Fibroblast of skin of back (primary cell): ENCODE results near the gene GABRB3.

Experiments used
- DNase-seq: peaks from one replicate; pipeline ENCODE4 v3.0.0-alpha.2; 2013

GABRB3 gene

DNA sequence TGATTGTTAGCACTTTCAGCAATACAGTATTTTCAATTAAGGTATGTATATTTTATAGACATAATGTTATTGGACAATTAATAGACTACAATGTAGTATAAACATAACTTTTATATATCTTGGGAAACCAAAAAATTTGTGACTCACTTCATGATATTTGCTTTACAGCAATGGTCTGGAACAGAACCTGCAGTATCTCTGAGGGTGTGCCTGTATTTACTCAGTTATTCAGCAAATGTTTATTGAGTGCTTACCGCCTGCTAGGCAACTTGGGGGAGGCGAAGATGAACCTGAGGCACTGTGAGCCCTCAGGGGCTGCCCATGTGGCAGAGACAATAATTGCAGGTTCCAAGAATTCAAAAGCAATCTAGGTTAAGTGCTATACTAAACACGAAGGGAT, 144.8 kb downstream of the GABRB3 start:
- peak; percentile 1 for DNase-seq

DNA sequence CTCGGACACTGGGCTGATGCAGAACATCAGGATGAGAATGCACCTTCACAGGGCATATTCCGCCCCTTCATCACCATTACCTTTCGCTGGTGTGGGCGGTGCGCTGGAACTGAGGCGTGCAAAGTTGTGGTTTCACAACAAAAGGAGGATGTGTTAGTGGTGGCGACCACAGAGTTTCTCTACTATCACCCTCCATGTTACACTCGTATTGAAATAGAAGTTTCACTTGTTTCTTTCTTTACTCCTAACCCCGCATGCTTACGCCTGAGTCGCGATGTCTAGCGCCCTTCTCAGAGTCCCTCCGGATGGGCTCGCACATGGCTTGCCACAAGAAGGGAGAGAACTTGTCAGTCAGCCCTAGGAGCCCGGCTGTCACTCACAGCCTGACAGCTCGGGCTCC, 148.7 kb downstream of the GABRB3 start:
- no peak for DNase-seq

DNA sequence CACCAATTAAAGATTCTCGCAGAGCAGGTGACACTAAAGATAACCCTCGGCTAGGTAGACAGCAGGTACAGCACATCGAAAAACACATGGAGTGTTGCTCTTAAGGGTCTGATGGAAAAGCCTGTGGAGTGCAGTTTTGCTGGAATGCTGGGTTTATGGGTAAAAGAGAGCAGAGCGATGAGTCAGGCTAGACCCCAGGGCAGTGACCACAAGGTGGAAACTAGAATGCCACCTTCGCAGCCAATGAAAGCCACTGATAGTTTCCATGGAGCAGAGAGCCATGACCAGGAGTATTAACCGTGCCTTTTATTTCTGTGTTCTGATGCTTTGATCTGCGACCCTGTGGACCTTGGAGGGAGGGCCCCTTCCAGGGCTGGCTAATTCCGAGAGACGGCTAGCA, 149.8 kb downstream of the GABRB3 start:
- no peak for DNase-seq

DNA sequence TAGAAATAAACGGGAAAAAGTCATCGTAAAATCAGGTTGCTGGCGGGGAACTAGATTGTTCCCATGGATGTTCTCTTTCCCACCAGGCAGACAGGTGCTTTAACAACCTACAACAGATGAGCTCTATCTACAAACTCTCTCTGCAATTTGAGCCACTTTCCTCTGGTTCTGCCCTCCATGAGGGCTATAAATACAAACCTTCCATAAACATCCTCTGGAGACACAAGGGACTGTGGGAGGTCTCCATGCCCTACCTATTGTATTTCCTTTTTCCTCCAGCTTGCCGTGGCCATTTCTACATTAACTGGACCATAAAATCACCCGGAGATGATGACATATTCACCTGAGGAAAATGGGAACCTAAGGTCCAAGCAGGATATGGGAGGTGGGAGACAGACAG, 151.1 kb downstream of the GABRB3 start:
- DNase-seq = no peak

DNA sequence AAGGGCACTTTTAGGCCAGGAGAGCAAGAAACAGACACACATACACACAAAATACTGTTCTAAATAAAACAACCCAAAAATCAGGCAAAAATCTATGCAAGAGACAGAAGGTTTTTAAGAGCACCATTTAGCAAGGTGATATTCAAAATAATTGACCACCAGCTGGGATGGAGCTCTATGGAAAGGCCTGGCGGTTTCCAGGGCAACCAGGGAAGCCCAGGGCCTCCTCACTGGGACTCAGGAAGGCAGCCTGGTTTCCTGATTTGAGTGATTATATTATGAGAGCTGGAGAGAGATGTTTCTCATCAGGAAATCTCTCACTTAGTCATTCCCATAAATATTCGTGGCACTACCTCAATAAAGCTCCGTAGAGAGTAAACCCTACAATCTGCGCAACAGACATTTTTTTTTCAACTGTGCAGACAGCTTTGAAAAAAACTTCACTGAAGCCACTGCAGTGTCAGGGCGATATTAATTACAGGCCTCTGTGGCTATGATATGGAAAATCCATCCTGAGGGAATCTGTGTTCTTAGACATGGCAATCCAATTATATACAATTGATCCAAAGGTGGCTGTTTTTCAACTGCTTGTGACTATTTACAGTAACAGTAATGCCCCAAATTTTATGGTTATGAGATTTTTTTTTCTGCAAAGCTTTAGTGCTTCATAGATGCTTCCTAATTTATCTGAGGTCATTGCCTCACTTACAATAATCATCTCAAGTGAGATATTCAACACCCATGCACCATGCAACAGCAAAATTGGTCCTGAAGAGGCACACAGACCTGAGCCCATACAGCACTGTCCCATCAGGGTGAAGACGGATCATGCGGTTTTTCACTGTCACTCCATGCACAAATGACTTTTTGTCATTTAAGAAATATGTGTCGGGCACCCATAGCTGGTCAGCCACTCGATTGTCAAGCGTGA, 152.1 kb downstream of the GABRB3 start:
- no peak for DNase-seq

DNA sequence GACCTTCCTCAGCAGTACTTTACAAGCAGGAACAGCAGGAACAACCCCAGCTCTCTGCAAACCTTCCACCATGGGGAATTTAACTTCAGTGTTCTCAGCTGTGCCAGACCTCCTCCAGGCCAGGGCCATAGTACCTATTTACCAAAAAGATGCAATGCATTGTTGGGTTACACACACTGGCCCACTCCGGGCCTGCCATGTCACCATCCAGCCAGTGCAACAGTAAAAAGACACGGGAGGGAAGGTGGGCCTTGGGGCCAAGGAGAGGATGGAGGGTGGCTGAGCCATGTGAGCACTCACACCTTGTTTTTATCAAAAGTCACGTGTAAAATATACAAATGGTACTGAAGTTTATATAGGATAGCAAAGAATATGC, 157.0 kb downstream of the GABRB3 start:
- no peak for DNase-seq

DNA sequence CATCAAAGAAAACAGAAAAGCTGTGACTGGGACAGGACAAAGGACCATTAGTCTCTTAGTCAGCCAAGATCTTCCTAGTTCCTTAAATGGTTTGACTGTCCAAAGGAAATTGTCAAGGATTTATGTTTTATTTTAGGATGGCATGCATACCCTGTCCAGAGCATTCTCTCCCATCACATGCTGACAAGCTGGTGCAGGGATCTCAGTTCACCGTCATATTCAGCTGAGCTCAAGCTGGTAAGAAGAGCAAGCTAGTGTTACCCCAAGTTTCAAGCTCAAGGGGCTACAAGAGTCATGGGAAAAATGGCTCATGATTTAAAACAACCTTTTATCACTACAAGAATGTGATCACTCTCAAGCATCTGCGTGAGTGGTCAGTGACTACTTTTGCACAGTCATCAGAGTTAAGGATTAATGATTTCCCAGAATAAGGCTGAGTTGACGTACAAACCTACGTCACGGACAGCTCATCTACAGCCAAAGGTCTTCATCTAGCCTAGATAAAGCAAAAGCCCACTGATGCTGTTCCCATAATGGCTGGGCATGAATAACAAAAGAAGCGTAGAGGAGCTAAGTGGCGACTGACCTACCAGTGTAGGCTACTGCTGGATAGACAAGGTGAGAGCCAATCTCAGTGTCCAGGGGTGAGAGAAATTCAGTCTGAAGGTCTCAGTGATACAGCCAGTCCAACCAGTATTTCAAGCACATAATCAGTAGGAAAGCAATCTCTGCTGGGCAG, 157.5 kb downstream of the GABRB3 start:
- DNase-seq = no peak

DNA sequence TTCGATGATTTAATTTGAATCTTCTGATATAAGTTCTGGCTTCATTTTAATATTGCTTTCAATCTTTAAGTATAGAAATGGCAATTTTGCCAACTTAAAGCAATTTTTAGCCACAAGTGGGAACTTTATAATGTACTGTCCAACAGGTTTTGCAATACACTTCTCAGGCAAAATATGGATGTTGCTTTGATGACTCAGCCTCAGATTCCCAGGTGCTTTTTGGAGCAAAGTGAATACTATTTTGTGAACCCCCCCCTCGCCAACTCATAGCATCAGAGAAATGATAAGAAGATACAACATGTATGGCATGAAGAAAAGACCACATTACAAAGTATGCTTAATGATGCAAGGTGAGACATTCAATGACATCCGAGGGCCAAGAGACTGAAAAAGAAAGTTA, 158.1 kb downstream of the GABRB3 start:
- no peak for DNase-seq

DNA sequence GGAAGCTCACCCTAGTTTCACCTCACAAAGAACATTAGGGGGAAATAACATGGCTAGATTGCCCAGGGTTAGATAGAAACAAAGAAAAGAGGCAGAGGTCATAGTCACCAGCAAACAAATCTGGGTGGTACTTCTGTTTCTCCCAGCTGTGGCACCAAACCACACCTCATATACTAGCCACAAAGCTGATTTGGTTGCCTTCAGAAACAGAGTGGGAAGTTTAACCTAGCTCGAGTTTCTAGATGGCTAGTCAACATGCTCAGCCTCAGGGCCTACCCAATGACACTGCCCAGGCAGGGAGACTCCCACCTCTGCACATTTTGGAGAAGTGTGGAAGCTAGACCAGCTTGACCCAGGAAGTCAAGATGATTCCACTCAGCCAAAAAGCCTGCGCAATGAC, 174.2 kb downstream of the GABRB3 start:
- no peak for DNase-seq

DNA sequence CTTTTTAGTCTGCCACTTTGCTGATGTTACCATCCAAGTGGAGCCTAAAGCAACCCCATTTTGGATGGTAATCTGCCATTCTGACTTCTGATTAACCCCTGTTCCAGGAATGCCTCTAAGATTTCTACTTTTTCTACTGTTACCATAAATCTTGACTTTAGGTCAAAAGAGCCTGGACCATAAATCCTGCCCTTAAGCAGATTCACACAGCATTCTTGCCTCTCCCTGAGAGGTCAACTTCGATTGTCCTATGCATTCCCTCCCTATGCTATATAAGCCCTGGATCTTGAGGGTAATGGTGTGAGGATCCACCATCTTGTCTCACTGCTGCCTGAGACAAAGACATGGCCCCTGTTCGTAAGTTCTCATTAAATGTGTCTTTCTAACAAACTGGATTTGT, 177.3 kb downstream of the GABRB3 start:
- DNase-seq = no peak

DNA sequence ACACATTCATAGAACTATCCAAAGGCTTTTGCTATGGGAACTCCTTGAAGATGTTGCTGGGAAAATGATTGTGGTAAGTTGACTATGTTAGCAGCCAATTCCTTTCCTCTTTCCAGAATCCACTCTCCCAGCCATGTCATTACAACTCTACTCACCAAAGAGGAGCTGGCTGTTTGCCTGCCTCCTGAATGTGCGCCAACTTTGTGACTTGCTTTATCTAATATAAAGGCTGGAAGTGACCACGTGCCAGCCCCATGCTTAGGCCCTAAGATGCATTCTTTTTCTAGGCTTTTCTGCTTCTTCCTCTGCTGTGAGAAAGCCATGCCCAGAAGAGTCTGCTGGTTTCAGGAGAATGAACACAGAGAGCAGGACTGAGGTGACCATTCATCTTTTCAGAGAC, 182.2 kb downstream of the GABRB3 start:
- no peak for DNase-seq

DNA sequence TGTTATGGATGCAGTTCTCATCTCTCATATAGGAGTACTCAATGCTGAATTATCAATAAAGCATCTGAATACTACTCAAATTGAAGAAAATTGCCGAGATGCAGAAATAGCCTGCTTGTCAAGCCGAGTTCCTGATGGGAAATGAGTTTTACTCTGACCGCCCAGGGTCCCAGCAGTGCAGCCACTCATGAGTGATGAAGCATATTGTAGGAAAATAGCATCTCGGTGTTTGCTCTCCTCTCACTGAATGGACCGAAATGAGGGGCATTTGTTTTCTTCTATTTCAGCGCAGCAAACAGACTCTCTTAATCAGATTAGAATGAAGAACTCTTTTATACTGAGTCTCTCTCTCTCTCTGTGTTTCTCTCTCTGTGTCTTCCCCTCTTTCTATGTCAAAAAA, 190.0 kb downstream of the GABRB3 start:
- DNase-seq = no peak

DNA sequence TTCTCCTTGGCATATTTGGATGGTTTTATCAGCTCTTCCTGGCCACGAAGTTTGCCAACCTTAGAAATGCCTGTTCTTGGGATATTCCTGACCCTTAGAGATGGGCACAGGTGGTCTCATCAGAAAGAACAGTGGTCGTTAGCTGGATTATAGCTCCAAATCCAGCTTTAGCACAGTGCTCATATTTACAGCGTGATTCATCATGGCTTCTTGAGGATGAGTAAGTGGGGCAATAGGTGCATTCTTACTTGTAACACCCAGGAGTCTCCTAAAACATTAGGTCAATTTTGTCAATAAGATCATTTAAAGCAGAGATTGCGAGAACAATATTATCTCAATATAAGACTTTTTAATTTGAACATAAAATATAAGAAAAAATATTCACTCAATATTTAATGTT, 191.9 kb downstream of the GABRB3 start:
- DNase-seq = no peak

DNA sequence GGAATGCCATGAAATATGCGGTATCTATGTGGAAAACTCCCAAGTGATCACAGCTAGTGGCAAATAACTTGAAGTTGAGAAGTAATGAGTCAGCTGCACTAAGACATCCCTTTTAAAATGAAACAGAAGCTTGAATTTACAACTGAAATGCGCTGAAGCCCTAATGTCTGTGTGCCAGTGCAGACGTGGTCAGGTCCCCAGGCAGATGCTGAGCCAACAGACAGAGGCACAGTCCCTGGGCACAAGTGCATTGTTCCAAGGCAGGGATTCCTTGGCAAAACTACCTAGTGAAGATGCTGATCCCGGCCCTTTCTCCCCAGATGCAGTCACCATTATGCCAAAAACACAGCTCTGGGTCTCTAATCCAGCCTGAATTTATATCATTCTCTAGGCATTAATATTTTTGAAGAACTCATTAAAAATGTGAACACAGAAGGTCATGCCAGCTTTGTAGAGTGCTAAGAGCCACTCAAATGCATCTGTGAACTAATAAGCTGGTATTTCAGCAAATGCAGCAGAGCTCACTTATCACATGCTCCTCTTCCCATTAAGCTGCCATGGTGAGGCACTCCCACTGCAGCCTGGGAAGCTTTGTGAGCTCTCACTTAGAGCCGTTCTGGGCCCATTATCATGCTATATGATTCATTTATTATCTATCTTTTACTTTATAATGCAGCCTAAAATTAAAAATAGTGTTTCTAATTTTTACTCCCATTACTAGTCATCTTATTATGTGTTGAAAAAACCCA, 200.1 kb downstream of the GABRB3 start:
- DNase-seq = peak; percentile 7

DNA sequence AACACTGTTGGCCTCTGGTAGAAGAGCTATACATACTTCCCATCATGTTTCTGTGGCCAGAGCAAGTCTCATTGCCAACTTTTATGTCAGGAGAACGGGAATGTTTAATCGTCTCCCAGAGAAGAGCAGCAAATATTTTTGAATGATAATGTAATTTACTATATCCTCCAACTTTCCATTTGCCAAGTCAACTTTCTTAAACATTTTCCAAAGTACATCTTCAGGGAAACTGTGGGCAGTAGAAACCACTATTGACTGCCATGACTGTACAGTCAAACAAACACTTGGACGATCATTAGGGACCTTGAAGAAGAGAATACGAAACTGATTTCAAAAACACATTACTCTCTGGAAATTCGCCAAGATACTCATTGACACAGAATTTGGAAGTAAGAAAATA, 201.5 kb downstream of the GABRB3 start:
- DNase-seq = no peak

DNA sequence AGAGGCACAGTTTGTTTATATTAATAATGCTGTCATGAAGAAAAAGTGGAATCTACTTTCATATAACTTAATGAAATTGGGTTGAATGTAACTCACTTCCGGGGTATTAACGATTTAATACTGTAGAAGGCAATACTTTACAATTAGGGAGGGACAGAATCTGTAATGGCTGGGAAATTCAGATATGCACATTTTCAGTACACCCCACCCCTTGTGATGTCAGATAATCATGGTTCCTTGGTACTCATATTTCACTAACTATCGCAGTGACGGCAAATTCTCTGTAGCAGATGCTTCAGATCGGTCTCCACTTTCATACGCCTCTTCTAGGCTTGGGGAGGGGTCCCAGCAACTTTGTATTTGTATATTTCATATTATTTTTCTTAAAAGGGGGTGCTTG, 207.3 kb downstream of the GABRB3 start:
- DNase-seq = no peak

DNA sequence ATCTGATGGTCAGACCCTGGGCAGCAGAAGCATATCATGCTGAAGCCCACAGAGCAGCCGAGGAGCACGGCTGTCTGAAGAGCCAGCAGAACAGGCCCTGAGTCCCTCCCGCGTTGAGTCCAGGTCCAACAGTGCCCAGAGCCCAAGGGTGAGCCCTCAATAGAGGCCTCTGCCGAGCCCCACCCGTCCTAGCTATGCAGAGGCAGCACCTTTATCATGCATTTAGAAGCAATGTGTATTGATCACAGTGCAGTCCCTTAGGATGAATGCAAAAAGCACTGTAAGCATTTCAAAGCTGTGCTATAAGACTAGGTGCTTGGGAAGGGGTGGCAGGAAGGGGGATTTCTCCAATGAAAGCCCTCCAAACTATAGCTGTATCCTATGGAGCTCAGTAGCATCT, 208.5 kb downstream of the GABRB3 start:
- no peak for DNase-seq

DNA sequence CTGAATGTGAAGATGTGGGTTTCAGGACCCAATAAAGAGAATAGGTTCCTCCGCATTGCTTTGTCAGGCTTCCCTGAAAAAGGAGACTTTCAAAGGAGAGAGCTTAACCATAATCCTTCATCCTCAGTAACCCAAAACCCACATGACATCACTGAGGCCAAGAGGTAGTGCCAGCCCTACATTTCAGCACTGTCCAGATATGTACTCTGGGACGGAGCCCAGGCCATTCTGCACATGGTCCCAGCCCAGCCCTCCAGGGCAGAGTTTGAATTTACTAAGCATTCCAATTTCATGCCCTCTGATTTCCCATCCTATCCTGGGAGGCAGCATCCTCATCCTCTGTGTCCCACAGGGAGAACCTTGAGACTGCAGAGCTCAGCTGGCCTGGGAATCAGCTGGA, 210.5 kb downstream of the GABRB3 start:
- no peak for DNase-seq

DNA sequence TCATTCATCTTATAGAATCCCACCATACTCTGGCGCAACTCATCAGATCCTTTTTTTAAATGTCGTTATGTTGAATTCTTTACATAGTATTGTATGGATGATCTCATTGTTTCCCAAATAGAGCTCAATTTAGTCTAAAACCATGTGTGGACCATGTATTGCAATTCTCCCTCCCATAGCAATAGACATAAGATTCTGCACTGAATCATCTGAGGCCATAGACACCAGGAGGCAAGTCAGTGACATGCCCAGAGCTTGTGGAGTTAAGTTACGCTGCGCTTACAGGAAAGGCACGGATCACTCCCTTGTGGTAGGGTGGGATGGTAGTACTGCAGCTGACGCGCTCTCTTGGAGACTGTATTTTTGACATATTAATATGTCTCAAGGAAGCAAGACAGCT, 211.0 kb downstream of the GABRB3 start:
- peak; percentile 12 for DNase-seq

DNA sequence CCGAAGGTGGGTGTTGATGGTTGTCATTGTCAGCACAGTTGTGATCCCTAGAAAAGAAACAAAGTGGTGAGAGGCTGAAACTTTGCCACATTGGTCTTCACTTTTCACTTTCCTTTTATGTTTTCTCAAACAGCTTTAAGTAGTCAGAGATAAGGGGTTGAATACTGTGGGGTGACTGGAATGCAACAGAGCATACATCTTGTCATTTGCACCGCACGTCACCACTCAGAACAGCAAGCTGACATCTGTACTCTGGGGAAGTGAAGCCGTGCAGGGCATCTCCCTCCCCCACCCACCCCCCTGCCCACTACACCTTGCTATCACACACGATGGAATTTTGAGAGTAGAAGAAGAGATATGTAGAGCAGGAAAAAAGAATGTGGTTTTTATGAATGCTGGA, 211.7 kb downstream of the GABRB3 start:
- DNase-seq = no peak

DNA sequence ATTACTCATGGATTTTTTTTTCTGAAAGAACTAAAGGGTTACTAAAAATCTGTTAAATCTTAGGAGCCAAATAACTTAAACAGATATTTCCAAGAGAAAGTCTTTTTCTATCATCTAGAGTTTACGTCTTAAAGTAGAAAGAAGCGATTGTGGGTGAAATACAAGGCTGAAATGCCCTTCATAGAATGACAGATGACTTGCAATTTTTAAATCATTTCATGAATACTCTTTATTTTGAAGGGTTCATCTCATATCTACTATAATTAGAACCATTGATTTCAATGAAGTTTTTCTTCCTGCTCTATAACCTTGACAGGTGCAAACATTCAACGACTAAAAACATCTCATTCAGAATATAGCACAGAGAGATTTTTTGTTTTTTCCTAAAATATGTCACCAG, 217.0 kb downstream of the GABRB3 start:
- DNase-seq = no peak

DNA sequence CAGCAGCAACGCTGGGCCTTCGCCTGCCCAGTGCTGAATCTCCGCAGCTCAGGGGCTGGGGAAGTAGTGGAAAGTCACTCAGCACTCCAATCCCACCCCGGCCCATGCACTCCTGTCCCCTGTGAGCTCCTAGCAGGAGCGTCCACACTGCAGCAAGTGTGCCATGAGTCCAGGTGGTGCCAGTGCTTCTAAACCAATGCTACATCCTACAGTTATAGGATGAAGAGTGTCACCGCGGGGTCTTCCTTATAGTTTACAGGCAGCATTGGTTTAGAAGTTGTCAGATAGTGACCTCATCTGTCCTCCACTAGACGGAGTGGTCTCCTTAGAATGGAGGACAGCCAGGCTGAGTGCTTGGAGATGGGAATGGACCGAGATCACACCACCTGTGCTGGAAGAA, 221.4 kb downstream of the GABRB3 start:
- no peak for DNase-seq

DNA sequence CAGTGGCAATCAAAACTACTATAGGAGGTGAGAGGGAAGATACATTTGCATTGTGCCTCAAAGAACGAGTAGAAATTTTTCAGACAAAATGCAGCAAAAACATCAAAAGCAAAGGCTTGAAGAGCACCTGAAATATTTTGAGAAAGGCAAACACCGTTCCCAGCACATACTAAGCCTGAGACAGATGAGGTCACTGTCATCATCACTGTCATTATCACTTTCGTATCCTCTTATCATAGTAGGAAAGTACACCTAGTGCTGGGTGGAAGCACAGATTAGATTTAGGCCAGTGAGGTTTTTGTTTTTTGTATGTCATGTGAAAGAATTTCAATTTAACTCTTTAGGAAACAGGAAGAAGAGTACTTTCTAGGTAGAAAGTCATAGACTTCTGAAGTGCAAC, 222.0 kb downstream of the GABRB3 start:
- no peak for DNase-seq
